ENCODE results near the gene ARHGEF28.

DNA sequence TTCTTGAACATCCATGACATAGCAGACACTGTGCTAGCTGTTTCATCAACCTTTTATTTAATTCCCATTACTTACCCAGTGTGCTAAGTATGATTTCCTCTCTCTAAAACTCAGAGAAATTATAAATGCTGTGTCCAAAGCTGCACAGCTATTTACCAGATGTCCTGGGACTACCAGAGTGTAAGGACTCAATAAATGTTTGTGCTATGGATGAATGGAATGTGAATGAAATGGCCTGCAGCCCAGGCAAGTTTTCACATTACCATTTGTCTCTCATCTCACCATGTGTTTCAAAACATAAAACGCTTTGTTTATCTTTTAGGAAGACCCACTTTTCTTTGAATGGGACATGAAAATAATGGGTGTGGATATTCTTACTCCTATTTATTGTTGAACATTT is 96.2 kb downstream of the ARHGEF28 start:
- TF ChIP-seq YY1 (IDR thresholded peaks at IDR 0.05; ENCODE audit: insufficient read depth, insufficient read length) (no peak), ZNF274 (IDR thresholded peaks at IDR 0.05; ENCODE audit: low read depth, low read length) (no peak), SUZ12 (IDR thresholded peaks at IDR 0.05; ENCODE audit: extremely low read depth, insufficient read depth, insufficient read length) (no peak)
